ENCODE measurements around the gene PLPP4.

The PLPP4 gene

DNA sequence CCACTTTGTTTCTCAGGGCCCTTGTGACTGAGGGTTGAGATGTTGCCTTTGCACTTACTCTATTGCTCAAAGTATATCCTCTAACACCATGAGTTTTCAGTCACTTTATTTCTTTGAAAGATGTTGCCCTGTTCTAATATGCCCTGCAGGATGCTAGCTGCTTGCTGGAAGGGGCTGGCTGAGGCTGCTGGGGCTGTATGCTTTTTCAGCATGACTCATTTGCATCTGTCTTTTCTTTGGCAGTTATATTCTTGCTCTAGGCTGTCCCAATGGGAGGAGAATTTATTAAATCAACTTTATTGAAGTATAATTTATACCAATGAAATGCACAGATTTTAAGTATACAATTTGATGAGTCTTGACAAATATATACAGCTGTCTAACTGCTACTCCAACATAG, 157.7 kb downstream of the PLPP4 start:
- DNase-seq = no peak

DNA sequence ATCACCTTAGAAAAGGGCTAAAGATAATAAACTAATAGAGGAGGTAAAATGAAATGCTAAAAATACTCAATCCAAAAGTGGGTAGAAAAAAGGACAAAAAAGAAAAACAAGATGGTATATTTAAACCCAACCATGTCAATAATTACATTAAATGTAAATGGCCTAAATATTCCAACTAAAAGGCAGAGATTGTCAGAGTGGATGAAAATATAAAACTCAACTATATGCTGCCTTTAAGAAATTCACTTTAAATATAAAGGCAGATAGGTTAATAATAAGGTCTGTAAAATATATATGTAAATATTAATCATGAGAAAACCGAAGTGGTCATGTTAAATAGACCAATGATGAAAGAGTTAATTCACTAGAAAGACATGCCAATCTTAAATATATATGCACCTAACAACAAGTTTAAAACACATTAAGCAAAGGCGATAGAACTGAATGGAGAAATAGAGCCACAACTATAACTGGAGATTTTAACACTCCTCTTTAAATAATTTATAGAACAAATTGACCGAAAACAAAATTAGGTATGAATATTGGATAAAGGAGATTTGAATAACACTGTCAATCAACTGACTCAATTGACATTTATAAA, 159.4 kb downstream of the PLPP4 start:
- DNase-seq = no peak

DNA sequence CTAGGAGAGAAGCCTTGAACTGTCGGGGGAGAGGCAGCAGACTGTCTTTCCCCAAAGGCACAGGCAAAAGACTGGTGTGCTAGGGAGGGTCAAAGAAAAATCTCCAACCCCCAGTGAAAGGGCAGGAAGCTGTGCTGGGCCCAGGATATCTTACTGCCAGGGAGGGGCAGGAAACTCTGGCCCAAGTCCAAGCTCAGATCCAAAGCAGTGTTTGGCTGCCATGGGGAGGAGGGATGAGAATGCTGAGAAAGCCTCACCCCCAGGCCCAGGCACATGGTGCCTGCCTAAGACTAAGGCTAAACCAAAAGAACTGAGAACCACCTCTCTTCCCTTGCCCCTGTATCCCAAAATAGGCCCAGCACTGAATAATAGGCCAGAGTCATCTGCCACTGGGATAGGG, 171.2 kb downstream of the PLPP4 start:
- no peak for DNase-seq

DNA sequence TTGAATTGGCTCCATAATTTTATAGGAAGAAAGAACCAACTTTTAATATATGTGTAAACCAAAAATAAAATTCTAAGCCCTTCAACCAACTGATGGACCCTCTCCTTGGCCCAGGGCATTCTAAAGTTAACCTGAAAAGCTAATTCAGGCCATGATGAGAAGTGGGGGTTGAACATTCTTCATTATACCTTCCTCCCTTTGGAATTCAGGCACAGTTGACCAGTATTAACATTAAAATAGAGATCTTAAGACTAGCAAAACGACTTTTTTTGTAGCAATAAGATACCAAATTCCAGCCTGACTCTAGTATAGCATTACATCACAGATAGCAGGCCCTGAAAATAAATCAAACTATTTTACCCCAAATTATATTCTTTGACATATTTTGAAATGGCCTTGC, 173.2 kb downstream of the PLPP4 start:
- no peak for DNase-seq

DNA sequence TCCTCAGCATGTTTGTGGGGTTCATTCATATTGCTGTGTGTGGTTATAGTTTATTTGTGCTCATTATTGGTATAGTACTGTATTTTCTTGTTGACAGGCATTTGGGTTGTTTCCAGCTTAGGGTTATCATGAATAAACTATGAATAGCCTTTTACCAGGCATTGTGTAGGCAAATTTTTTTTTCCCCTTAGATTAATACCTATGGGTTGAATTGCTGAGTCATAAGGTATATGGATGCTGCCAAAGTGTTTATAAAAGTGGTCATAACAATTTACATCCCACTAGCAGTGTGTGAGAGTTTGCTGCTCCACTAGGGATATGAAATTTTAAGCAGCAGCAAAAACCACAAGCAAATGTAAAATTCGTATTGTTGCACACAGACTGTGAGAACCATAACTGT, 175.0 kb downstream of the PLPP4 start:
- no peak for DNase-seq

DNA sequence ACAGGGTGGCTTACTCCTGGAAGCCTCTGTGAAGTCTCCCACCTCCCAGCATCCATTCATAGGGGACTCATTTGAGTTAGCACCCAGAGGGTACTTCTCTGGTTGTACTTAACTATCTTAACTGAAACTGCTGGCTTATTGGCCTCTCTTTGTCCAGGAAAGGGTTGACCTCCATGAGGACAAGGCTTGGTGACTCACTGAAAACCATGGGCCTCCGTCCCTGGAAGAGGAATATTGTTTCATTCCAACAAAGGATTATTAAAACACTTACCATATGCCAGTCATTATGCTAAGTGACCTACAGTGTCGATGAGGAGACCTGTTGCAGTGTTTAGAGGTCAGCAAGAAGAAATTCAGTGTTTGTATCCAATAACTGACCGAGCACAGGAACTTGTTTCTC, 175.9 kb downstream of the PLPP4 start:
- no peak for DNase-seq

DNA sequence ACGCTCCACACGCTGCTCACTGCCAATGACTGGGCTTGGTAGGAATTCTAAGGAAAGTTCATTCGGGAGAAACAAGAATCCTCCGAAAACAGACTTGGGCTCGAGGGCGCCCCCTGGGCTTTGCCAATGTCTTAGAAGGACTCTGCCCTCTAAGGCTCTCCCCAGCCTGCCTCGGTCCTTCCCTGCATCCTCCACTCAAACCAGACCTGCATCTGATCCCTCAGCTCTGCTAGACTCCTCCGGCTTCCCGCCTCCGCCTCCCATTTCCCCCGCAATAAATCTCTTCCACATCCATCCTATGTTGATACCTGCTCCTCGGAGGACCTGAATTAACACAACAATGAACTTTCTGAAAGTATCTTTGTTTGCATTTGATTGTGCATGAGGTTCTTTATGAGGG, 177.6 kb downstream of the PLPP4 start:
- DNase-seq = no peak

Measured in DMS 273 treated with DMSO at 0.1 percent for 48 hours (cell line).